ENCODE data around the gene KLHDC3.

Gene KLHDC3

DNA sequence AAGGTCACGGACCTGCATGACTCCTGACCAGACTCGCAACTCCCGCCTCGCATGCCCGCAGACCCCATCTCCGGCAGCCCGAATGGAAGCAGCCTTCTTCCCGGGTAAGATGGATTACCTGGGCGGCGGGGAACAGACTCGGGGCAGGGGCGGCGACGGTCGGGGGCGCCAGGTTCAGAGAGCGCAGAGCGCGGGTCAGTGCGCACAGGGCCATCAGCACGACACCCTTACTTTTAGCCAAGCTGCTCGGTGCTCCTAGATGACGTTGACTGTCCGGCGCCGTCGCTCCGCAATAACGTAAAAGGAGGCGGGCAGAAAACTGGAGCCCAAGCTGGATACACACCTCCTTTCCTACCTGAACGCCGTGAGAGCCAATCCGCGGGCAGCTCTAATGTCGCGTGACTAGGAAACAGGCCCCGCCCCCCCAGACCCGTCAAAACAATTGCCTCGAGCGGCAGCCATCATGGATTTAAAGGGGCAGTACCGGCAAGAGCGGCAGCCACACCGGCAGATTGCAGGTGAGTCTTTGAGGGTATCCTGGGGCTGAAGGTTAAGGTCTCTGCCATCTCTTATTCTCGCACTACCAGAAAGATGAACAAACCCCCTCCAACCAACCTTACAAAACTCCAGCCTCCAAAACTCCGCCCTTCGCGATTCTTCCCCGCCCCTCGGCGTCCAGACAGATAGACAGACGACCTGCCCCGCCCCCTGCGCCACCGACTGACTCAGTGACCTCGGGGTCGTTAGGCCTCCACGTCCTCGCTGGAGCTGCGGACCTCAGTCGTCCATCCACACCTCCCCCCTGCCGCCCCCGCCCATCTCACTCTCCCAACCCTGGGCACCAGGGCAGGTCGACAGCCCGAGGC lies 45.4 kb downstream of the KLHDC3 start, which contains the start of the genes KLC4 and MRPL2:
TSS of gene KLC4 (plus strand) at position 464 of the 866 bp plus-strand sequence. CDS start 1,705 bp downstream, outside the sequence.
TSS of gene MRPL2 (minus strand) at position 267 of the 866 bp plus-strand sequence. CDS start at position 214, 53 bp downstream.
- peak; percentile 79 to 98 for DNase-seq

DNA sequence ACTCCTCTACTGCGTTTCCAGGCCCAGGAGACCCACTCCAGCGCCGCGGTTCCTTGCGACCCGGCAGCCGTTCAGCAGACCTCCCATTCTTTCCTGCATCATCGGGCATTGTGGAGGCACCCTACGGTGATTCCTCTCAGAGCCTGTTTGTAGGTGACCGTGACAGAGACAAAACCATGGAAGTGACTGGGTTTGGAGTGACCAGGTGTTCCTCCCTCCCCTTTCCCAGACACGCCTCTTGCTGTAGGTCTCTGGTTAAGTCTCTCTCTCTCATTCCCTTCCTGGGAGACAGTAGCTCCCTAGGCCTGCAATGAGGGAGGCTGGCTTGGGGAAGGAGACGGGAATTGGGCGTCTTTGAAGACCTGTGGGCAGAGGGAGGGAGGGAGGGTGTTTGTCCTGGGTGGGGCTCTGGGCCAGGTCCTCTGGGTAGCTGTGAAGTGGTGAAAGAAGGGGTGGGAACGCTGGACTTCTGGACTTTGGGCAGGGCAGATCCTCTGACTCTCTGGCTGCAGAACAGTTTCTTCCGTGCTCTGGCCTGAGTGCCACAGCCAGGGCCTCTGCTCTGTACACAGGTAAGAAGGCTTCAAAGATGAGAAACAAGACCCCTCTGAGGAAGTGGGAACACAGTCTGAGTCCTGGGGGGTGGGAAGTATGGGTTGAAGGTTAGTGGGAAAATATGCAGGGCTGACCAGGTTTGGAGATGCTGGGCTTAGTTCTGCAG lies 46.1 kb downstream of the KLHDC3 start:
- DNase-seq, result no peak

DNA sequence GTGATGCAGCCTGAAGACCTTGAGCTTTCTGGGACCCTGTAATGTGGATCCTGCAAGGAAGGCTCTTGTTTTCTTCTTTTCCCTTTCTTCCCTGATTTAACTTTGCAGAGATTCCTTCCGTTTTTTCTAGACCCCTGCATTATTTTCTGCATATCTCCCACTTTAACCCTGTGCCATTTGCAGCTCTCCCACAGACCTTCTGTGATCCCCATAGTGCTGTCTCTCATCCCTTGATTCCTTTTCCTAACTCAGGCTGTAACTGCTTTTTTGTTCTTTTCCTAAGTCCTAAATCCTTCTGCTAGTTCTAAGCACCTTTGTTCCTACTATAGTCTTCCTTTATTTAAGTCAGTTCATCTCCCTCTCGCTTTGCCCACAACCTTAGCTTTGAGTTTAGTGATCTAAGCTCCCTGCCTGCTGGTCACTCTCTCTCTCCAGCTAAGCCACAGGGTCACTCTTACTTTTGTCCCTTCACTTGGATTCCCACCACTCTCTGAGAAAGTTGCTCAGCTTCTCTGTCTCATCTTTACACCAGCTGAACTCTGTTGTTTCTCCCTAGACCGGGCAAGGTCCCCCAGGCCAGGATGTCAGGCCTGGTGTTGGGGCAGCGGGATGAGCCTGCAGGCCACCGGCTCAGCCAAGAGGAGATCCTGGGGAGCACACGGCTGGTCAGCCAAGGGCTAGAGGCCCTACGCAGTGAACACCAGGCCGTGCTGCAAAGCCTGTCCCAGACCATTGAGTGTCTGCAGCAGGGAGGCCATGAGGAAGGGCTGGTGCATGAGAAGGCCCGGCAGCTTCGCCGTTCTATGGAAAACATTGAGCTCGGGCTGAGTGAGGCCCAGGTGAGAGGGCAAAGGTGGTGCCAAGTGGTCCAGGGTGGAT lies 46.9 kb downstream of the KLHDC3 start:
- DNase-seq, result no peak

DNA sequence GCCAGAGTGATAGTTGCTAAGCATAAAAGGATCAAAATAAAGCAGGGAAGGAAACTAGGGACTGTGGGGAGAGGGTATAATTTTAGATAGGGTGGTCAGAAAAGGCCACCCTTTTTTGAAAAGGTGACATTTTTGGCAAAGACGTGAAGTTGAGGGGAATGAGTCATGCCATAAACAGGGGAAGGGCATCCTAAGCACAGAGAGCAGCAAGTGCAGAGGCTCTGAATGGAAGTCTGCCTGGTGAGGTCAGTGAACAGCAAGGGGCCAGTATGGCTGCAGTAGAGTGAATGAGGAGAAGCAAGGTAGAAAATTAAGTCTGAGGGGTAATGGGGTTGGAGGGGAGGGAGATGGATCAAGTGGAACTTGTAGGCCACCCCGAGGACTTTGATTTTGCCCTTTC lies 47.8 kb downstream of the KLHDC3 start:
- no peak for DNase-seq

DNA sequence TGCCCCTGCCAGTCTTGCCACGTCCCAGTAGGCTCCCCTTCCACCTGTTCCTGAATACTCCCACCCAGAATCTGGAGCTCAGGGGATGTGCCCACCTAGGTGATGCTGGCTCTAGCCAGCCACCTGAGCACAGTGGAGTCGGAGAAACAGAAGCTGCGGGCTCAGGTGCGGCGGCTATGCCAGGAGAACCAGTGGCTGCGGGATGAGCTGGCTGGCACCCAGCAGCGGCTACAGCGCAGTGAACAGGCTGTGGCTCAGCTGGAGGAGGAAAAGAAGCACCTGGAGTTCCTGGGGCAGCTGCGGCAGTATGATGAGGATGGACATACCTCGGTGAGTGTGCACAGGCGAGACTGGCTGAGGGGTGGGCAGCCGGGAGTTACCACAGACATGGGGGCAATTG lies 48.8 kb downstream of the KLHDC3 start:
- no peak for DNase-seq

DNA sequence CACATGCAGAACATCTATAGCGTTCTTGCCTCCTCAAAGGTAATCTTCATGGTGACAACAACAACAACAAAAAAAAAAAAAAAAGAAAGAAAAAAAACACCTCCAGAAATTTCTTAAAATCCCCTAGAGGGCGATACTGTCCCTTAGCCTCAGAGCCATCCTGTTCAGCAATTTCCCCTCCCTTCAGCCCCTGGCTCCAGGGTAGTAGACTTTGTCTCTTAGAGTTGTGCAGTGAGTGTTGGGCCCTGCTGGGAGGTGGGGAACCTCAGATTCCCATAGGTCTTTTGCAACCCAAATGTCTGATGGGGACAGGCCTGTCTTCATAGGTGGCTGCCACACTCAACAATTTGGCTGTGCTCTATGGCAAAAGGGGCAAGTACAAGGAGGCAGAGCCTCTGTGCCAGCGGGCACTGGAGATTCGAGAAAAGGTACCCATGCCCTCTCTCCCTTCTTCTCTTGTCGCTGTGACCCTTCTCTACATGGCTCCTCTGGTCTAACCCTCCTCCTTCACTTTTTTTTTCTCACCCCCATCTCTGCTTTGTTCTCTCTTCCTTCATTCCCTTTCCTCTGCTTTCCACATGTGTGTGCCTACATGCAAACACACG lies 56.1 kb downstream of the KLHDC3 start:
- DNase-seq, result no peak

Measured in cerebellar nuclear complex (tissue), 1 donor.